Stimulated activated CD4-positive, alpha-beta T cell treated with anti-CD3 and anti-CD28 coated beads, TNF-alpha, amount 100 ng/mL, for 1 hour (primary cell): ENCODE data around the gene SUPT4H1.

ENCODE experiments used
- DNase-seq, 3 donors: peaks; one replicate each; pipeline ENCODE4 v3.0.0-alpha.2; 2020; ENCODE audit warnings: low read depth in 3 of 3, low spot score in 1 of 3

Gene SUPT4H1

DNA sequence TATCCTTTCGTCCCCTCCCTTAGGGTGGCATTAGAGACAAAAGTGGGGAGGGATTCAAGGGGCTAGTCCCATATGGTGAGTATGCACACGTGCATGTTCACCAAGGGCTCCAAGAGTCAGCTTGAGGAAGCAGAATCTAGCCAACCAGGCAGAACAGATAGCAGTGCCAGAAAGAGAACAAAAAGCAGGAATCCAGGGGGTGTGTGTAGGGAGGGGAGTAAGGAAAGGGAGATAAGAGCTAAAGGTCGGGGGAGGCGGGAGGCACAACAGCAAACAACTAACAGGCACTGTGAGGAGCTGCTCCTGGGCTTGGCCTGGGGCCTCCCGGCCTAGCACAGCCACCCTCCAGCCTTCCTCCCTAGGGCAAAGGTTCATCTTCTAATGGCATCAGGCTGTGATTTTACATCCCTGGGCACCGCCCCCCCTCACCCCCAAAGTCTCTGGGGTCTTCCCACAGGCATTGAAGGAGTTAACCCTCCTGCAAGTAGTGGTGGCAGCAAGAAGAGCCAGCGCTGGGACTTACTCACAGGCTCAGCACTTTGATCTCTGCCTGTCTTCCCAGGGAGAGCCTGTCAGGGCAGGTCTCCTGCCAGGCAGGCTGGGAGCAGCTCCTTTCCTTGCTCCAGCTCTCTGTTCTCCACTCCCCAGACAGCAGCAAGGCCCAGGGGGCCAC is 12.4 kb upstream of the SUPT4H1 start:
- DNase-seq = no peak

DNA sequence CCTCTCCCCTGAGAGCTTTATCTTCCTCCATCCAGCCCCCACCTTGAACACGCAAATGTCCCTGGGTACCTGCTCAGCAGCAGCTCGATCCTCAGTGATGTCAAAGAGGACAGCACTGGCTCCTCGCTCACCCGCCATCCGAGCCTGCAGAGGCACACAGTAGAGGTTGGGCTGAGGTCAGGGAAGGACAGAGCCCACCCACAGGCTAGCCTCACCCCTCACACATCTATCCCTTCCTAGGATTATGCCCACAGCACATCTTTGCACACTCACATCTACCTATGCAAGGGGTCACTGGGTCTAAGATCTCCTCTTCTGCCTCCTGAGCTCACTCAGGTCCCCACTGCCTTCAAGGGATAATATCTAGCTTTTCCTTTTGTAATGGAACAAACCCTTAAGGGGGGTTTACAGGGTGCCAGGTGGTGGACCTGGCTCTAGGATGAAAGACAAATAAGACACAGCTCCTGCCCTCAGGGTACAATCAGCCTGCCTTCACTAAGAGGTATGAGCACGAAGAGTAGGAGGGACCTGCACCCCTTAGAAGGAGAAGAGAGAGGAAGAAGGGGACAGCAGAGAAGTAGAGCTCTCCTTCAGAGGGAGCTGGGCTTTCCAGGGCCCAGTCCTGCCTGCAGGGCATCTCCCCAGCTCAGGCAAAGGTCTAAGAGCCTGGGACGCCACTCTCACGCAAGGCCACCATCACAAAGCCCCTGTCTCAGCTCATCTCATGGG is 11.6 kb upstream of the SUPT4H1 start:
- no peak for DNase-seq

DNA sequence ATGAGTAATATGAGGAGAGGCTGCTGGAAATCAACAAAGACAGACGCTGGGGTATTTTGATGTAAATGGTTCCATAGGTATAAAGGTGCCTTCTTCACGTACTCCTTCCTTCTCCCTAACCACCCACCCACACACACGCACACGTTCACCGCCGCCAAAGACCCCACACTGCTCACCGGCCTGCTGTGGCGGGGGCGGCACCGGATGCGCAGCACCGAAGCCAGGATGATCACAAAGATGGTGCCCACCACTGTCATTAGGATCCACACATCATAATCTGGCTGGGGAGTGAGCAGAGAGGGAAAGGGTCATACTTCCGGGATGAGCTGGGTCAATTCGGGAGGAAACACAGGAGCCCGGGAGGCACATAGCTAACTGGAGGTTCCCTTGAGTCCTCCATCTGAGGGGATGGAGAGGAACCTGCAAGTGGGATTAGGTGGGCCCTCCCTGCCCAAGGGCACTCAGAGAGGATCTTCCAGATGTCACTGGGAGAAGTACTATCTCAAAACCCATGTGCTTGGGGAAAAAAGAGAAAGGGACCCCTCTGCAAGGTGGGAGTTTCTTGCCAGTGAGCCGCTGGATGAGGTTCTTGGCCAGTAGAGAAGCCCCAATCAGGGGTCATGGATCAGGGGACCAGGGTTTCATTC is 10.5 kb upstream of the SUPT4H1 start:
- no peak for DNase-seq

DNA sequence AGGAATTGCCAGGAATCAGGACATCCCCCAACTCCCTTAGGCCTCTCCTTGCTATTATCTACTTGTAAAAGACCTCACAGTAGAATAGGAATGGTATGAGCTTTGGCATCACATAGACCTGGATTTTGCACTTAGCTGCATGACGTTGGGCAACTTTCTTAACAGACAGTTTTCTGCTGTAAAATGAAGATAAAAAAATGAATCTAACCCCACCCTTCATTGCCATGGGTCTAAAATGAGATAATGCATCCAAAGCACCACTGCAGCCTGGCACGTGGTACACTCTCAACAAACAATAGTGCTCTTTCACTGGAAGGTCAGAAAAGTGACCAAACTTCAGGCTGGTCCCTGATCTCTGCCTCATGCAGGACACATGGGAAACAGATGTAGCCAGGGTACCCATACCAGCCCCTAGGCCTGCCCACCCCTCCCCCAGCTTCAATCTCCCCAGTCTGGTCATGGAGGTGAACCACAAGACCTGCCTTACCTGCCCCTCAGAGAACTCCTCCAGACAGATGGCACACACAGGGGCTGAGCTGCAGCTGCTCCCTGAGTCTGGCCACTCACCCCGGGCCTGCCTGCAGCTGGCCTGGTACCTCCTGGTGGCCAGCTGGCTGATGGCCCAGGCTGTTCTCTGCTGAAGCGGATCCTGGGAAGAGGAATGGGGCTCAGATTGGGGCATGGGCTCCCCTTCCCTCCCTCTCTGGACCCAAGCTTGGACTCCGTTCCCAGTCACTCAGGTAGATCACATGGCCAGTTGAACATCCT is 8.5 kb upstream of the SUPT4H1 start:
- no peak for DNase-seq

DNA sequence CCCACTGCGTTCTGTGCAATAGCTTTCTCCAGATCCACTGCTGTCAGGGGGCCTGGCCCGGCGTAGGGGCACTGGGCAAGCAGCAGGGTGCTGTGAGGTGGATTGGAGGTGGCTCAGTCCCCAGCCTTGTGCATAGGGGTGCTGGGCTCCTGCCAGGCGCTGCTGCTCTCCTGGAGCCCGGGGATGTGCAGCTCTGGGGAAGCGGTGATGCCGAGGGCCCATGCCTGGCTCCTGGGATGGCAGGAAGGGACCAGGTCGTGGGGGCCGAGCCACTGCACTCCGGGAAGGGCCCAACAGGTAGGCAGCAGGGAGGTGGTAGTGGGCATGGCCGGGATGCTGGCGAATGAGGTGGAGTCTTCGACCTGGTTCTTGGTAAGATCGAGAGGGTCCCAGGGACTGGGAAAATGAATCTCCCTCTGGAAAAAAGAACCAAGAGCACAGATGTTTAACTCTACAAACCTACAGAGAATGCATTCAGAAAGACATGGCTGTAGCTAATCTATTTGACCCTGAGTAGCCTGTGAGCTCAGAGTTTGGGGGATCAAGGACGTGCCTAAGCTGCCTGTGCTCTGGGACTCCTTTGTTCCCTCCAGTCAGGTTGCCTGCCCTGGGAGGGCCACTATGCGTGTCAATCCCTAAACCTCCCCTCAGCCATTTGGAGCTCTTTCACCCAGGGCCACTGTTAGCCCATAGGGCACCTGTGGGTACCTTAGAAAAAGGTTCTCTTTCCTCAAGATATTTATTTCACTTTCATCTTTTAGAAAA is 6.6 kb upstream of the SUPT4H1 start:
- DNase-seq = no peak

DNA sequence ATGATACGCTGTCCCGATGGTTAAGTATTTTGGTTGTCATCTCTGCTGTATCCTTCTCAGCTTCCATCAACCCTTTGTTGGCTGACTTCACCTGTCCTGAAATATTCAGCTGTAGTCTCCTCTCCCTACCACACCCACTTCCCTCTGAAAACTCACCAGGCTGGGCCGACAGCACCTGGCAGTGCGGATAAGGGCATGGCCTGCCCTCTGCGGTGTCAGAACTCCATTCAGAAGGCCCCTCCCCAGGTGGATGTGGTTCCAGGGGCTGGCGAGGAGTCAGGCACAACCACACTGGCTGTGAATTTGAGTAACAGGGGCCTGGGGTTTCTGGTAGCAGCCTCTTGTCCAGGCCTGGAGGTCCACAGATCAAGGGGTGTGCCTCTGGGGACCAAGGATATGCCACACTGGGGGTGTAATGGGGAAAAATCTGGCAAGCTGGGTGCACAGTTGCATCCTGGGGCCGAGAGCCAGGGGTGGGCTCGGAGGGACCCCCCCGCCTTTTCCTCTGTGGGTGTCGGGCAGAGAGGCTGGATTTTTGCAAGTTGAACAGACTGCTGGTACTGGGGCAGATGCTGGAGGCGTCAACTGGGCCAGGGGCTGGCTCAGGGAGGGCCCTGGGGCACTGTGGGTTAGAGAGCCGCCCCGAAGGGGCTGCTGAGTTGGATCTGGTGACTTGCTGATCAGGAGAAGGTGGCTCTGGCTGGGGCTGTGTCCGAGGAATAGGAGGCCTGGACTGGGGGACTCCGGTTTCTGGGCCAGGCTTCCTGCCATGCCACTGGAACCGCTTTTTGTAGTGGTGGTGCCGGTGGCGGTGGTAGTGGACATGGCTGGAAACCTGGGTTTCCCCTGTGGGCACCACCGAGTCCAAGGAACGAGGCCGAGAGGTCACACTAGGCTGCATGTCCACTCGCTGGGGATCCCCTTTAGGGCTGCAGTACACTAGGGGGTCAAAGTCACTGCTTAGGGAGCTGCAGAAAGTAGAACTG is 5.6 kb upstream of the SUPT4H1 start:
- no peak for DNase-seq

DNA sequence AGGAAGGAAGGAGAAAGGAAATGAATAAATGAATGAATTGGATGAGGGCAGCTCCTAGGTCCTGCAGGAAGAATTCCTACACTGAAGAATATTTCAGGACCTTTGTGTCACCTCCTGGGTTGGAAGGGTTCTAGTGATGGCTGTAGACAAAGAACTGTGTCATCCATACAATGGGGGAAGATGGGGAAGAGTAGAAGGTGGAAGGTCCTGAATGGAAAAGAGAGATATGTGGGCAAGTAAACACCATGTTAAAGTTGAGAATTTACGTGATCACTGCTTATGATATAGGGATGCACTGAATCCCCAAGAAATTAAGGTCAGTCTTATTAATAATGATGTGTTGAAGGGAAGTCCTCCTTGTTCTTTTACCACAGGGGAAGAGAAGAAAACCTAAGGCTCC is 4.2 kb upstream of the SUPT4H1 start:
- DNase-seq = no peak

DNA sequence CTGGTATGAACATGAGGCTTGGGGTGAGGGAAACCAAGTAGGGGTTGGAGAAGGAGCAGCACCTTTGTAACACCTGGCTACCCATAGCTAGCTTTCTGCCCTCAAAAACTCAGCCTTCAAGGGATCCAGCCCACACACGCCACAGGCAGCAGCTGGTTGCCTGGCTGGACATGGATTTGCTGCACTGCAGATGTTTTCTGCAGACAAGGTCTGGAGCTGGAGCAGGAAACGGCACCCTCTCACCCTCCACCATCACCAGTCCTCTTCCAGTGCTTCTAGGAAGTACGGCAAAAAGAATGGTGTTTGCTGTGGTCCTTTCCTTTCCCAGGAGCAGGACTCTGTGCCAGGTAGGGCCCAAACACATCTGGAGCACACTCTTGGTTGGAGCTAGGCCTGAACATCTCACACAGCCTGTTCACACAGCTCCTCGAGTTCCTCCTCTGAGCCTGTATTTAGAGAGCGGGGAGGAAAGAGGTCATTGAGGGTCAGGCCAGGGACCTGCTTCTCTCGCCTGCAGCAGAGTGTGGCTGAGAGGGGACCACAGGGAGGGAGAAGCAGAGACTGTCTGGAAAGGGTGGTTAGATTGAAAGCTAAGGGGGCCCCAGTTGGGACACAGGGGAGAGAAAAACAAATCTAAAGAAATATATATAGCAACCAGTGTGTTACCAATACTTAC is 2.7 kb upstream of the SUPT4H1 start:
- DNase-seq = no peak

DNA sequence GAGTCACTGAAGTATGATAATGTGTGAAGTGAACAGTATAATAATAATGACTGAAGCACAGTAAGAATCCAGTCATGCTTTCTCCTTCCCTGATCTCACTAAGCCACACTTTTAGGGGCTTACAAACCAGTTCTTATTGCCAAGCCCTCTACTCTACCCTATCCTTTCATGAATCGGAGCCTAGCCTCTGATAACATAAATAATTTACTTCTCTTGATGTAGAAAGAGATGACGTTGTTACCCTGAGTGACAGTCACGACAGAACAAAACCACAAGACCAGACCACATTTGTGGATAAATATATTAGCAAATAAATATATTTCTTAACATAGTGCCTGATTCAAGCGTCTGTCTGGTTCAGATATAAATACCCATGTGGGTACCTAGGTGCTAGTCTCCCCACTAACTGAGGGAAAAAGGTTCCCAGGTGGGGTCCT is 1.4 kb upstream of the SUPT4H1 start:
- DNase-seq = no peak

DNA sequence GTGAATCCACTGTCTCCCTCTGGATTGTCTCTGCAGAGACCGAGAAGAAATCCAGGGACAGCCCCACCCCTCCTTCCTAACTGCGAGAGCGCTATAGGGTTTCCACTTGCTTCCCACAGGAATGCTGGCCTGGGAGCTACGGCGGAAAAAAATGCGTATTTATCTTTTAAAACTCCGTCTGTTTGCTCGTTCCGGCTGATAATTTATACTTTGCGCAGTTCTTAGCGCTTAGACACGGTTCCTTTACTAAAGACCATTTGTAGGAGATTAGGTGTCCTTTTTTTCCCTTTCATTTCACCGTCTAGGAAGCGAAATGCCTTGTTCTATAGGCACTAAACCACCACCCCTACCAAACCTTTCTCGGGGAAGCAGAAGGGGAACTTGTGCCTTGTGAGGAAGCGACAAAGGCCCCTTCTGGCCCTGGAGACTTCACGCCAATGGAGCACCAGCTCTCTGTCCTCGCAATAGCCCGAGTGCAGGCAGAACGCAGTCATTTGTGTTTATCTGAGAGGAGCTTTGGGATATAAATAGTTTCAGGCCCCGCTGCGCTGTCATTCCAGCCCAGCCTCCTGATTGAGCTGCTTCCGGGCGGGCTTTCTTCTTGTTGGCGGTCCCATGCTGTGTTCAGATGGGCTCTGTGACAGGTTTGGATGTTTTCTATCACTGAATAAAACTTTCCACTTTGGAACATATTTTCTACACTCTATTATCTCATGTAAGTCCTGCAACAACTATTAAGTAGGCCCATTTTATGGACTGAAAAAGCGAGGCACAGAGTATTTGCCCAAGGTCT is 791 bp upstream of the SUPT4H1 start:
- no peak for DNase-seq

DNA sequence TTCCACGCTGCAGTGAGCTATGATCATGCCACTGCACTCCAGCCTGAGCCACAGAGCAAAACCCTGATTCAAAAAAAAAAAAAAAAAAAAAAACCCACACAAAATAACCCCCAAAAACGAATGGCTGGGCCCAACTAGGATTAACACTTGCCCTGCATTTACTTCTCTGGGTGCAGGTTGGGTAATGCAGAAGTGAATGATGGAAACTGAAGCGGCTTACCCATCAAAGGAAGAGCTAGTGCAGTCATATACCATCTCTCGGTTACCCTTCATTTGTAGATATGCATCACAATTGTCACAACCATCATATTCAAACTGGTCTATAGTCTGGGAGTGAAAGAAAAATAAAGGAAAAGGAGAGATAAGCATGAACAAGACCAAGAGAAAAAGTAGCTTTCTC is 819 bp downstream of the SUPT4H1 start:
- no peak for DNase-seq

DNA sequence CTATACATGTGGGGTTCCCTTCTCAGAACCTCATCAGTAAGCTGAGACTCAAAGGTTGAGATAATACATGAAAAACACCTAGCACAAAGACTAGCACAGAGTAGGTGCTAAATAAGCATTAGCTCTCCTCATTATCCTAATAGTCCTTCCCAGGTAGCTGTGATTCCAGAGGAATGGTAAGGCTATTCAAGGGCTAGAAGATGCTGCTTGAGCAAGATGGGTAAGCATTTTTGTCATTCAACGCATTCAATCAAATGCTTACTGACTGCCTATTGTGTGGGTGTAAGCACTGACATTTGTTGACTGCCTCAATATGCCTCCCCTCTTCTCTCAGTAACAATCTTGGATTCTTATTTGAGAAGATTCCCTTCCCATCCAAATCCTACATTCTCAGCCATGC is 4.0 kb downstream of the SUPT4H1 start:
- no peak for DNase-seq

DNA sequence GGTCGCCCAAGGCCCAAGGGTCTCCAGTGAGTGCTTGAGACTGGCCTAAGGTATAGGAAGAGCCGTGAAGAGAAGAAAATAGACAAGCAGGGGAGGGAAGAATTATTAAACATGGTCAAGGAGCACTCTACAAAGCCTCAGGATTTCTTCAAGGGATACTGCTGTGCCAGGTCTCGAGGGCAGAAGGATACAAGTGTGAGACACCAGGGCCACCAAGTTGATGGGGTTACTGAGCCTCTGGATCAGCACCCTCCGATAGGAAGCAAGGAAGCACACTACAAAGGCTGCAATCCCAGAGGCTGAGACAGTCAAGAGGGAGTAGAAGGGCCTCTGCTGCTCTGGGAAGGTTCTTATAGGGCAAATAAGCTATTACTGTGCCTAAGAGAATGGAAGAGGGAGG is 6.5 kb downstream of the SUPT4H1 start:
- no peak for DNase-seq

DNA sequence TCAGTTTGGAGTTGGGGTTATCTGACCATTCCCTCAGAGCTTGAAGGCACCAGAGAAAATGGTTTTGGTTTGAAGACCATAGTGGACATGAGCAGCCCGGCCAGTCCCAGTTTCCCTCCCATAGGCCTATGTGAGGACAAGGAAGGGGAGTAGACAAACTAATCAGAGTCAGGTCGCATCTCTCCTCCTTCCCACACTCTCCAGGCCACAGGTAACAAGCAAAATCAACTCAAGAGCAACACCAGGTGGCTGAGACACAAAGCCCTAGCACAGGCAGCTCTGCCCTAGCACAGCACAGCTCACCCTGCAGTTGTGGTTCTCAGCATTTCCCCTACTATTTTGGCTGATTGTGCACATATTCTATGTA is 7.2 kb downstream of the SUPT4H1 start:
- peak in 1 of 3 donors; percentile 46 for DNase-seq

DNA sequence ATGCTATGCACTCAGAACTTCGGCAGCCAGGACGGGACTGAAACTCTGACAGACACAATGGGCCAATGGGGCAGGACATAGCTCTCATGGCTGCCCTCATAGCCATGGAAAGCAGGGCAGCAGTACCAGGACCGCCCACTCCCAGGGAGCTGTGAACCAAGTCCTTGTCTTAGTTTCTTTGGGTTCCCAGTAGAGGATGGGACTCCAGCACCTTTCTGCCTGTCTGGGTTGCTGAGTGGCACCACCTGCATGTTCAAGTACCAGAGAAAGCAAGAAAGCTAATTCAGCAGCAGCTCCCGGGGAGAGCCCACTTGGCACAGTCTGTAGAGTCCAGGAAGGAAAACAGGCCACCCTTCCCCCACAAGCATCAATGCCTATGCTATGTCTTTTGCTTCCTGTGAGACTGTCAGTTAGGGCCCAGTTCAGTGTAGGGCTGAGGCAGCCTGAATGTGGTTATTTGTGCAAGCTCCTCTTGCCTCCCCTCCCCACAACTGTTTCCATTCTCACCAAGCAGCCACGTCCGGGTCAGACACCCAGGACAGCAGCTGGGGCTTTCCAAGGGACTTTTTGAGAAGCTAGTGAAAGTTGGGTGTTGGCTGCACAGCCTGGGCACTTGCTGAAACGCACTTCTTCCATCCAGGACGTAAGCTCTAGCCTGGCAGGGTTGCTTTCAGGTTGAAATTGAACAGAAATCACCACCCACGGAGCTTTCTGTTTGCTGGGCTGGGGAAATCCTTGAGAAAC is 7.8 kb downstream of the SUPT4H1 start:
- peak; percentile 67 to 83 (median 82) for DNase-seq

DNA sequence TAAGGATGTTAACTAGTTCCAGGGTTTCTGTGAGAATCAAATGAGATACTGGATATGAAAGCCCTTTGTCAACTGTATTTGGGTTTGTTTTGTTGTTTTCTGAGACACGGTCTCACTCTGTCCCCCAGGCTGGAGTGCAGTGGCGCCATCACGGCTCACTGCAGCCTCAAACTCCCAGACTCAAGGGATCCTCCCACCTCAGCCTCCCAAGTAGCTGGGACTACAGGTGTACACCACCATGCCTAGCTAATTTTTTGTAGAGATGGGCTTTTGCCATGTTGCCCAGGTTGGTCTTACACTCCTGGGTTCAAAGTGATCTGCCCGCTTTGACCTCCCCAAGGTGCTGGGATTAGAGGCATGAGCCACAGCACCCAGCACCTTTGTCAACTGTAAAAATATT is 8.9 kb downstream of the SUPT4H1 start:
- DNase-seq = no peak

DNA sequence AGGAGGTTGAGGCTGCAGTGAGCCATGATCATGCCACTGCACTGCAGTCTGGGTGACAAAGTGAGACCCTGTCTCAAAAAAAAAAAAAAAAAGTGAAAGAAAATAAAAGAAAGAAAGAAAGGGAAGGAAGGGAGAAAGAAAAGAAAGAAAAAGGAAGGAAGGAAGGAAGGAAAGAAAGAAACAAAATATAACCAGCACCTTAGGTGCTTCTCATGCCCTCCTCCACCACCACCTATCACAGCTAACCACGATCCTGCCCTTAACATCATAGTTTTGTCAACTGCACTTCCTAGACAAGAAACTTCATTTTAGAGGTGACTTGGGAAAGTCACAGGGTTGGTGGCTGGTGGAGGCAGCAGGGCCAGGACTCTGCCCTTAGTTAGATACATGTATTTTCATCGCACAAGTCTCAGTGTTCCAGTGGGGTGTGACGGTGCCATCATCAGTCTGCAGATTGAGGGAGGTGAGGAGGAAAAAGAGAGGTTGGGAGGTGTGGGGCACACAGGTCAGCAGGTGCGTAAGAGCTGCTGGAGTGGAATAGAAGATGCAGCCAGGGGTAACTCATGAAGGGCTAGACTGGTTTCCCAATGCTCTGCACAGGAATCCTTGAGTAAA is 10.0 kb downstream of the SUPT4H1 start:
- DNase-seq = no peak
